H9 (cell line): Measurements from ENCODE around the gene AP2A2. TPM values are rescaled to one million over a fixed set of nuclear protein-coding genes. Genes with fewer than 3 reads are reported as not detected.
A peak's percentile ranks its signal among the peaks of the same experiment; 100 is the strongest.

ENCODE experiments used
- DNase-seq: peaks from one replicate; pipeline ENCODE4 v3.0.0-alpha.2; 2017
- H2AFZ ChIP-seq: one replicate; pipeline ENCODE4 v1.6.1; 2013; ENCODE audit warnings: mild to moderate bottlenecking, low read length, control low read depth, moderate library complexity
- H2AK5ac ChIP-seq: 2 replicates; pipeline ENCODE4 v1.6.1; 2013; ENCODE audit warnings: low read length, control low read depth, mixed read lengths; ENCODE audit not compliant: insufficient read length
- H2BK120ac ChIP-seq: one replicate; pipeline ENCODE4 v1.6.1; 2013; ENCODE audit warnings: low read depth, mild to moderate bottlenecking, low read length, control low read depth, inconsistent platforms; ENCODE audit not compliant: poor library complexity, severe bottlenecking
- H2BK12ac ChIP-seq: 2 replicates; pipeline ENCODE4 v1.6.1; 2013; ENCODE audit warnings: low read length, control low read depth, mixed read lengths, low read depth; ENCODE audit not compliant: insufficient read length
- H2BK15ac ChIP-seq: 2 replicates; pipeline ENCODE4 v1.6.1; 2013; ENCODE audit warnings: low read depth, low read length, control low read depth
- H2BK20ac ChIP-seq: one replicate; pipeline ENCODE4 v1.6.1; 2013; ENCODE audit warnings: low read depth, mild to moderate bottlenecking, low read length, control low read depth, inconsistent platforms; ENCODE audit not compliant: poor library complexity, severe bottlenecking
- H2BK5ac ChIP-seq: 2 replicates; pipeline ENCODE4 v1.6.1; 2013; ENCODE audit warnings: low read length, control low read depth, mixed read lengths; ENCODE audit not compliant: insufficient read length
- H3K14ac ChIP-seq: 2 replicates; pipeline ENCODE4 v1.6.1; 2013; ENCODE audit warnings: low read length, control low read depth; ENCODE audit not compliant: insufficient read depth
- H3K18ac ChIP-seq: 2 replicates; pipeline ENCODE4 v1.6.1; 2013; ENCODE audit warnings: low read depth, mild to moderate bottlenecking, mixed read lengths, low read length, control low read depth; ENCODE audit not compliant: insufficient read length
- H3K23ac ChIP-seq: 2 replicates; pipeline ENCODE4 v1.6.1; 2013; ENCODE audit warnings: low read length, control low read depth, mixed read lengths, low read depth; ENCODE audit not compliant: insufficient read length
- H3K23me2 ChIP-seq: 2 replicates; pipeline ENCODE4 v1.6.1; 2013; ENCODE audit warnings: low read depth, mild to moderate bottlenecking, mixed read lengths, low read length, control low read depth; ENCODE audit not compliant: insufficient read length, poor library complexity, severe bottlenecking
- H3K27ac ChIP-seq: 2 replicates; pipeline ENCODE4 v1.5.1; 2013; ENCODE audit warnings: low read length, control low read depth, mixed read lengths, low read depth; ENCODE audit not compliant: insufficient read length
- H3K27me3 ChIP-seq: 2 replicates; pipeline ENCODE4 v1.6.1; 2013; ENCODE audit warnings: low read length, control low read depth, inconsistent platforms; ENCODE audit not compliant: insufficient read depth
- H3K4ac ChIP-seq: 2 replicates; pipeline ENCODE4 v1.6.1; 2013; ENCODE audit warnings: low read depth, mild to moderate bottlenecking, control low read depth, inconsistent platforms, low read length, moderate library complexity
- H3K4me1 ChIP-seq: 2 replicates; pipeline ENCODE4 v1.6.1; 2013; ENCODE audit warnings: low read length, control low read depth, inconsistent platforms; ENCODE audit not compliant: insufficient read depth
- H3K4me2 ChIP-seq: 2 replicates; pipeline ENCODE4 v1.6.1; 2013; ENCODE audit warnings: low read length, control low read depth, mixed read lengths; ENCODE audit not compliant: insufficient read length, insufficient read depth
- H3K56ac ChIP-seq: 2 replicates; pipeline ENCODE4 v1.6.1; 2013; ENCODE audit warnings: low read depth, mild to moderate bottlenecking, mixed read lengths, low read length, control low read depth; ENCODE audit not compliant: insufficient read length
- H3K79me1 ChIP-seq: 2 replicates; pipeline ENCODE4 v1.6.1; 2013; ENCODE audit warnings: low read depth, mild to moderate bottlenecking, moderate library complexity, low read length, control low read depth, inconsistent platforms; ENCODE audit not compliant: insufficient read depth, poor library complexity, severe bottlenecking
- H3K79me2 ChIP-seq: 2 replicates; pipeline ENCODE4 v1.6.1; 2013; ENCODE audit warnings: low read length, control low read depth, inconsistent platforms; ENCODE audit not compliant: insufficient read depth
- H3K9ac ChIP-seq: 2 replicates; pipeline ENCODE4 v1.6.1; 2013; ENCODE audit warnings: low read length, control low read depth, mixed read lengths; ENCODE audit not compliant: insufficient read length; ENCODE audit errors: extremely low read depth
- H3K9me3 ChIP-seq: one replicate; pipeline ENCODE4 v1.6.1; 2013; ENCODE audit warnings: low read depth, low read length, inconsistent platforms; ENCODE audit not compliant: control insufficient read depth
- H3T11ph ChIP-seq: one replicate; pipeline ENCODE4 v1.6.1; 2013; ENCODE audit warnings: mild to moderate bottlenecking, low read length, control low read depth, inconsistent platforms
- H4K20me1 ChIP-seq: one replicate; pipeline ENCODE4 v1.6.1; 2013; ENCODE audit not compliant: control insufficient read depth, insufficient read length, insufficient read depth
- H4K5ac ChIP-seq: 2 replicates; pipeline ENCODE4 v1.6.1; 2013; ENCODE audit warnings: low read depth, mild to moderate bottlenecking, mixed read lengths, low read length, control low read depth; ENCODE audit not compliant: insufficient read length
- H4K8ac ChIP-seq: replicated peaks from 2 replicates; pipeline ENCODE4 v1.6.1; 2013; ENCODE audit warnings: low read length, control low read depth, mixed read lengths, low read depth; ENCODE audit not compliant: insufficient read length
- H4K91ac ChIP-seq: 2 replicates; pipeline ENCODE4 v1.6.1; 2013; ENCODE audit warnings: low read depth, mild to moderate bottlenecking, moderate library complexity, mixed read lengths, low read length, control low read depth; ENCODE audit not compliant: insufficient read length
- H3K27ac Mint-ChIP-seq, 3 experiments: 2 replicates in 2 of 3; 3 replicates in 1 of 3; pipeline ENCODE4 v1.8.0; 2020 to 2021; ENCODE audit warnings: mixed read lengths in 3 of 3, mild to moderate bottlenecking in 1 of 3, moderate library complexity in 1 of 3
- H3K27me3 Mint-ChIP-seq: 2 replicates; pipeline ENCODE4 v1.8.0; 2021; ENCODE audit warnings: low read depth, mild to moderate bottlenecking, moderate library complexity, mixed read lengths
- H3K36me3 Mint-ChIP-seq, 3 experiments: 2 replicates in 2 of 3; 3 replicates in 1 of 3; pipeline ENCODE4 v1.8.0; 2020 to 2021; ENCODE audit warnings: low read depth in 3 of 3, mixed read lengths in 3 of 3; ENCODE audit not compliant: insufficient read depth in 1 of 3
- H3K4me1 Mint-ChIP-seq, 2 experiments: 2 replicates each; pipeline ENCODE4 v1.8.0; 2020; ENCODE audit warnings: mixed read lengths in 2 of 2
- H3K4me3 Mint-ChIP-seq, 2 experiments: 2 replicates in 1 of 2; 3 replicates in 1 of 2; pipeline ENCODE4 v1.8.0; 2020 to 2021; ENCODE audit warnings: mild to moderate bottlenecking in 2 of 2, mixed read lengths in 2 of 2, moderate library complexity in 1 of 2
- H3K9me3 Mint-ChIP-seq, 2 experiments: 2 replicates in 1 of 2; 3 replicates in 1 of 2; pipeline ENCODE4 v1.8.0; 2020; ENCODE audit warnings: mild to moderate bottlenecking in 2 of 2, mixed read lengths in 2 of 2, moderate library complexity in 1 of 2
- CTCF ChIP-seq: fragments of 200-600 bp; sonication (generic); conservative IDR thresholded peaks from 3 replicates; pipeline ENCODE4 v1.8.0; 2021; ENCODE audit warnings: antibody characterized with exemption, mild to moderate bottlenecking
- WGBS: extraction: QIAGEN DNeasy Blood & Tissue Kit; methylation state at CpG from one replicate; pipeline ENCODE4 v1.1.7; 2013; ENCODE audit warnings: missing lambda C conversion rate, low lambda C conversion rate, mixed read lengths; ENCODE audit not compliant: insufficient read length; ENCODE audit errors: extremely low coverage; 5-methylcytosine and 5-hydroxymethylcytosine counted together
- total RNA-seq: library from RNA; stranded (reverse); gene quantifications from 2 replicates; pipeline ENCODE4 v1.2.1, GENCODE V29; 2021

The AP2A2 gene
- total RNA-seq, 1 experiment from 2014 or later = 53.7 TPM

GRCh38 chr11:976431-977160, 50.9 kb downstream of the AP2A2 start:
- no peaks in the 10 kb centered on the region for H4K20me1 ChIP-seq
- WGBS = no CpG with 5 or more reads among the region's 26 CpGs
- H2BK15ac ChIP-seq = no peak overlapping the region

More at GRCh38 chr11:976431-977160, 50.9 kb downstream of the AP2A2 start:
- no peak overlapping the region for H2BK120ac ChIP-seq
- H3K23me2 ChIP-seq = no peaks in the 10 kb centered on the region
- DNase-seq = no peak
- H3K9ac ChIP-seq = no peak overlapping the region
- H3K56ac ChIP-seq = no peak overlapping the region
- no peak overlapping the region for H3K18ac ChIP-seq
- H3T11ph ChIP-seq = no peak overlapping the region
- no peak for TF ChIP-seq CTCF
- no peak overlapping the region for H3K23ac ChIP-seq
- no peak overlapping the region for H3K27ac ChIP-seq
- H2AFZ ChIP-seq = no peak overlapping the region
- no peaks in the 10 kb centered on the region for H3K79me2 ChIP-seq
- no peak overlapping the region for H4K8ac ChIP-seq
- no peak overlapping the region for H4K5ac ChIP-seq
- H3K4me1 Mint-ChIP-seq = peaks cover 14 to 16% of the 10 kb centered on the region in 2 experiments
- no peaks in the 10 kb centered on the region for H3K9me3 Mint-ChIP-seq
- no peaks in the 10 kb centered on the region for H3K4me1 ChIP-seq
- no peak overlapping the region for H4K91ac ChIP-seq
- H3K36me3 Mint-ChIP-seq = peaks cover 18 to 76% (median 66%) of the 10 kb centered on the region in 3 experiments; a peak in 6 of 7 replicates
- no peak overlapping the region for H3K4ac ChIP-seq
- H2AK5ac ChIP-seq = no peak overlapping the region
- no peak overlapping the region for H3K4me2 ChIP-seq
- peaks cover 2% of the 10 kb centered on the region for H3K79me1 ChIP-seq
- H3K27me3 Mint-ChIP-seq = no peaks in the 10 kb centered on the region
- H3K14ac ChIP-seq = no peak overlapping the region
- H3K27ac Mint-ChIP-seq = peak overlapping the region in 2 of 3 experiments; percentile 27 to 70; a peak in 1 of 7 replicates
- H2BK5ac ChIP-seq = no peak overlapping the region
- no peak overlapping the region for H2BK20ac ChIP-seq
- H3K27me3 ChIP-seq = no peaks in the 10 kb centered on the region
- H3K4me3 Mint-ChIP-seq = no peak overlapping the region
- no peaks in the 10 kb centered on the region for H3K9me3 ChIP-seq
- no peak overlapping the region for H2BK12ac ChIP-seq
